Panc1 (cell line): ENCODE measurements around the gene ADTRP. TPM values are rescaled to one million over a fixed set of nuclear protein-coding genes. Genes with fewer than 3 reads are reported as not detected.
A peak's percentile ranks its signal among the peaks of the same experiment; 100 is the strongest.

Experiments
- ATAC-seq: fragments of 200-7000 bp; cut with Tn5 transposase; 2 replicates; pipeline ENCODE4 v1.9.1; 2020; ENCODE audit warnings: mild to moderate bottlenecking, moderate library complexity
- BruUV-seq: library from RNA; stranded (reverse); fragments of 400-500 nt; replicated peaks from 2 replicates; lab custom pipeline; 2021; lab: Mats Ljungman, UMichigan
- CTCF ChIA-PET: fragments of 300-600 bp; sonication (Branson Sonifier 250); formaldehyde crosslinking; loops from one replicate; lab custom pipeline; 2022; ENCODE audit warnings: antibody characterized with exemption; lab: Charles Lee
- POLR2A ChIA-PET: fragments of 300-600 bp; sonication (Branson Sonifier 250); formaldehyde crosslinking; loops from one replicate; lab custom pipeline; 2022; ENCODE audit warnings: antibody characterized with exemption; lab: Charles Lee
- DNase-seq: peaks from one replicate; pipeline ENCODE4 v3.0.0-alpha.2; 2010; ENCODE audit warnings: low read depth, low spot score
- H3K27ac ChIP-seq: 2 replicates; pipeline ENCODE4 v1.5.1; 2011; ENCODE audit warnings: mild to moderate bottlenecking, low read length, inconsistent platforms
- H3K27me3 ChIP-seq: fragments of 200-500 bp; sonication (Bioruptor generic); 2 replicates; pipeline ENCODE4 v1.6.0; 2014; ENCODE audit warnings: low read length, inconsistent platforms; ENCODE audit not compliant: control insufficient read depth, insufficient read depth
- H3K36me3 ChIP-seq: fragments of 200-500 bp; sonication (Bioruptor generic); 2 replicates; pipeline ENCODE4 v1.5.1; 2014; ENCODE audit warnings: inconsistent platforms, mild to moderate bottlenecking, low read length, moderate library complexity; ENCODE audit not compliant: control insufficient read depth, insufficient read depth
- H3K4me1 ChIP-seq: 2 replicates; pipeline ENCODE4 v1.5.1; 2011; ENCODE audit warnings: inconsistent platforms, mild to moderate bottlenecking, low read length, moderate library complexity; ENCODE audit not compliant: control insufficient read depth, insufficient read depth
- H3K4me3 ChIP-seq, 2 experiments: 2 replicates each; pipeline ENCODE4 v1.5.1; 2011 to 2012; ENCODE audit warnings: low read depth in 2 of 2, low read length in 2 of 2, mild to moderate bottlenecking in 2 of 2, inconsistent platforms in 1 of 2, moderate library complexity in 1 of 2
- H3K9me3 ChIP-seq: fragments of 200-500 bp; sonication (Bioruptor generic); 2 replicates; pipeline ENCODE4 v1.5.1; 2014; ENCODE audit warnings: low read depth, mild to moderate bottlenecking, inconsistent platforms, low read length, moderate library complexity; ENCODE audit not compliant: control insufficient read depth, insufficient read depth
- CTCF ChIP-seq: fragments of 450-650 bp; IDR thresholded peaks from 2 replicates; pipeline ENCODE4 v1.5.1; 2017; ENCODE audit warnings: mild to moderate bottlenecking
- POLR2AphosphoS5 ChIP-seq: IDR thresholded peaks from 2 replicates; pipeline ENCODE4 v1.6.1; 2012; ENCODE audit warnings: mild to moderate bottlenecking, low read depth, low read length, moderate library complexity
- SIN3A ChIP-seq: IDR thresholded peaks from 2 replicates; pipeline ENCODE4 v1.6.1; 2012; ENCODE audit warnings: low read depth, mild to moderate bottlenecking, low read length, moderate library complexity, borderline replicate concordance; ENCODE audit not compliant: insufficient read depth
- TCF7L2 ChIP-seq: IDR thresholded peaks from 2 replicates; pipeline ENCODE4 v1.6.1; 2011; ENCODE audit warnings: mild to moderate bottlenecking, low read depth, low read length, inconsistent platforms
- in situ Hi-C: cut with HindIII; loops from 2 replicates; pipeline ENCODE4 v1.10.0; 2016; ENCODE audit warnings: low sequenced_read_pairs, low pct_unique_long_range_greater_than_20kb
- intact Hi-C: fragments of 100-400 bp; cut with micrococcal nuclease; formaldehyde crosslinking; loops from one replicate; pipeline ENCODE4 v1.10.0; 2022; ENCODE audit not compliant: unreplicated experiment
- total RNA-seq: library from RNA; stranded (reverse); gene quantifications from one replicate; pipeline ENCODE4 v1.2.1, GENCODE V29; 2021; ENCODE audit not compliant: unreplicated experiment
- TF ChIP-seq, protein P1 (sequence below), 2 experiments: IDR thresholded peaks; 2 replicates each; pipeline ENCODE4 v1.6.1; 2011 to 2012; ENCODE audit warnings: low read depth in 2 of 2, control low read depth in 1 of 2, low read length in 1 of 2, mild to moderate bottlenecking in 1 of 2, moderate library complexity in 1 of 2; ENCODE audit not compliant: insufficient read depth in 1 of 2

ADTRP gene
- total RNA-seq, 1 experiment from 2014 or later, result not detected

- no peaks in the 10 kb centered on the region for H3K36me3 ChIP-seq
- H3K4me3 ChIP-seq, result no peak overlapping the region
- H3K27ac ChIP-seq, result no peak overlapping the region
- H3K4me1 ChIP-seq, result no peaks in the 10 kb centered on the region
- ATAC-seq (no peak), DNase-seq (no peak)
- H3K27me3 ChIP-seq, result peaks cover 2% of the 10 kb centered on the region
- BruUV-seq, result no TSS peak
- in situ Hi-C loops, result no loop called here
- no peaks in the 10 kb centered on the region for H3K9me3 ChIP-seq
- ChIA-PET CTCF (interaction anchor here (0.7 kb wide), 1 partner anchor 403 kb away, joined by 4 read pairs; no protein-coding TSS in a partner anchor), POLR2A (no interaction called here)
- intact Hi-C loops, result no loop called here
- TF ChIP-seq TCF7L2, result no peak
- TF ChIP-seq, protein P1, sequence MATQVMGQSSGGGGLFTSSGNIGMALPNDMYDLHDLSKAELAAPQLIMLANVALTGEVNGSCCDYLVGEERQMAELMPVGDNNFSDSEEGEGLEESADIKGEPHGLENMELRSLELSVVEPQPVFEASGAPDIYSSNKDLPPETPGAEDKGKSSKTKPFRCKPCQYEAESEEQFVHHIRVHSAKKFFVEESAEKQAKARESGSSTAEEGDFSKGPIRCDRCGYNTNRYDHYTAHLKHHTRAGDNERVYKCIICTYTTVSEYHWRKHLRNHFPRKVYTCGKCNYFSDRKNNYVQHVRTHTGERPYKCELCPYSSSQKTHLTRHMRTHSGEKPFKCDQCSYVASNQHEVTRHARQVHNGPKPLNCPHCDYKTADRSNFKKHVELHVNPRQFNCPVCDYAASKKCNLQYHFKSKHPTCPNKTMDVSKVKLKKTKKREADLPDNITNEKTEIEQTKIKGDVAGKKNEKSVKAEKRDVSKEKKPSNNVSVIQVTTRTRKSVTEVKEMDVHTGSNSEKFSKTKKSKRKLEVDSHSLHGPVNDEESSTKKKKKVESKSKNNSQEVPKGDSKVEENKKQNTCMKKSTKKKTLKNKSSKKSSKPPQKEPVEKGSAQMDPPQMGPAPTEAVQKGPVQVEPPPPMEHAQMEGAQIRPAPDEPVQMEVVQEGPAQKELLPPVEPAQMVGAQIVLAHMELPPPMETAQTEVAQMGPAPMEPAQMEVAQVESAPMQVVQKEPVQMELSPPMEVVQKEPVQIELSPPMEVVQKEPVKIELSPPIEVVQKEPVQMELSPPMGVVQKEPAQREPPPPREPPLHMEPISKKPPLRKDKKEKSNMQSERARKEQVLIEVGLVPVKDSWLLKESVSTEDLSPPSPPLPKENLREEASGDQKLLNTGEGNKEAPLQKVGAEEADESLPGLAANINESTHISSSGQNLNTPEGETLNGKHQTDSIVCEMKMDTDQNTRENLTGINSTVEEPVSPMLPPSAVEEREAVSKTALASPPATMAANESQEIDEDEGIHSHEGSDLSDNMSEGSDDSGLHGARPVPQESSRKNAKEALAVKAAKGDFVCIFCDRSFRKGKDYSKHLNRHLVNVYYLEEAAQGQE (IDR thresholded peaks at IDR 0.05; ENCODE audit: insufficient read depth in 1 of 2, low read depth in 2 of 2, low read length in 1 of 2), result no peak
- TF ChIP-seq CTCF, result no peak
- TF ChIP-seq SIN3A, result no peak
- no peak for TF ChIP-seq POLR2AphosphoS5
These were observed 46.4 kb upstream of the ADTRP start for GRCh38 chr6:11824986-11825385.

DNA sequence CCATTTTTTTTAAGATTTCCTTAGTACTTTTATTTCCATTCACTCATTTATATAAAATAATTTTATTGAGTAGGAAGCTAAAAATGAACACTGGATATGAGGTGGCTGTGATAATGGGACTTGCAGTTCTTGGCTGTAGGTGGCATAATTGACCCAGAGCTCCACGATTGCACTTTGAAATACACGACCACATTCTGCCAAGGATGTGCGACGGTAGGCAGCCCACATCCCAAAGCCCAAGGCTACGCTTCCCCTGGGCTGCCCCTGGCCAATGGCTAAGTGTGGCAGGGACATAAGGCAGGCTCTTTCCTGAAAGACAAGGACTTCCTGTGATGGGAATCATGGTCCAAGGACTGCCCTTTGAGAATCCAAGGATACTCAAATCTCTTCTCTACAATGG is 43.7 kb upstream of the ADTRP start:
- Histone ChIP-seq H3K4me3 (no peak overlapping the region), H3K9me3 (no peaks in the 10 kb centered on the region), H3K4me1 (no peaks in the 10 kb centered on the region), H3K27me3 (no peaks in the 10 kb centered on the region; the same call in 1 of the 2 replicates), H3K27ac (no peak overlapping the region), H3K36me3 (no peaks in the 10 kb centered on the region)
- no TSS peak for BruUV-seq
- in situ Hi-C loops (no loop called here), intact Hi-C loops (no loop called here)
- ChIA-PET CTCF (no interaction called here), POLR2A (no interaction called here)
- ATAC-seq (no peak), DNase-seq (no peak)
- TF ChIP-seq CTCF, result peak; percentile 21; the same call in 1 of the 2 replicates
- TF ChIP-seq, protein P1 (IDR thresholded peaks at IDR 0.05; ENCODE audit: insufficient read depth in 1 of 2, low read depth in 2 of 2, low read length in 1 of 2), result no peak
